Measurements from ENCODE around the gene LRBA.

GRCh38 chr4:150495550-150495949 lies 519.5 kb downstream of the LRBA start:
- TF ChIP-seq CTCF (conservative IDR thresholded peaks at IDR 0.05; ENCODE audit: low read depth, low read length) (no peak), RAD21 (IDR thresholded peaks at IDR 0.05; ENCODE audit: low read length) (no peak), SMC3 (IDR thresholded peaks at IDR 0.05; ENCODE audit: low read depth, low read length) (no peak), CEBPB (IDR thresholded peaks at IDR 0.05; ENCODE audit: low read depth, low read length) (no peak), MXI1 (IDR thresholded peaks at IDR 0.05; ENCODE audit: borderline replicate concordance, low read depth, low read length) (no peak), POLR2A (IDR thresholded peaks at IDR 0.05; ENCODE audit: low read depth, low read length) (no peak), NFE2L2 (IDR thresholded peaks at IDR 0.05; ENCODE audit: low read depth, low read length) (no peak)
